Measurements from ENCODE around the gene TMPRSS13. TPM values are rescaled to one million over a fixed set of nuclear protein-coding genes. Genes with fewer than 3 reads are reported as not detected.

Gene TMPRSS13
- total RNA-seq, 1 donor from 2014 or later: 0.53 TPM

DNA sequence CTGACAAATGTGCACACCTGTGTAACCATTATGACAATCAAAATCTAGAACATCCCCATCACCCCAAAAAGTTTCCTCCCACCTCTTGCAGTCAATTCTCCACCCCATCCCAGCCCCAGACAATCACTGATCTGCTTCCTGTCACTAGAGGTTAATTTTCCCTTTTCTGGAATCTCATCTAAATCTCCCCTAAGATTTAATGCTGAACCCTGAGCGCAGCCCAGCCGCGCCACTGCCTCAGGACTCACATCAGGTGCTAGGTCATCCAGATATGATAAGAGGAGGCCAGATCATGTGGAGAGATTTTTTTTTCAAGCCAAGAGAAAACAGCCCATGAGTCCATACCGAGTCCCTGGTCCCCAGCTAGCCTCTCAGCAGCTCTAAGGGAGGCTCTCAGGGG lies 4.3 kb upstream of the TMPRSS13 start:
- TF ChIP-seq, protein P1, sequence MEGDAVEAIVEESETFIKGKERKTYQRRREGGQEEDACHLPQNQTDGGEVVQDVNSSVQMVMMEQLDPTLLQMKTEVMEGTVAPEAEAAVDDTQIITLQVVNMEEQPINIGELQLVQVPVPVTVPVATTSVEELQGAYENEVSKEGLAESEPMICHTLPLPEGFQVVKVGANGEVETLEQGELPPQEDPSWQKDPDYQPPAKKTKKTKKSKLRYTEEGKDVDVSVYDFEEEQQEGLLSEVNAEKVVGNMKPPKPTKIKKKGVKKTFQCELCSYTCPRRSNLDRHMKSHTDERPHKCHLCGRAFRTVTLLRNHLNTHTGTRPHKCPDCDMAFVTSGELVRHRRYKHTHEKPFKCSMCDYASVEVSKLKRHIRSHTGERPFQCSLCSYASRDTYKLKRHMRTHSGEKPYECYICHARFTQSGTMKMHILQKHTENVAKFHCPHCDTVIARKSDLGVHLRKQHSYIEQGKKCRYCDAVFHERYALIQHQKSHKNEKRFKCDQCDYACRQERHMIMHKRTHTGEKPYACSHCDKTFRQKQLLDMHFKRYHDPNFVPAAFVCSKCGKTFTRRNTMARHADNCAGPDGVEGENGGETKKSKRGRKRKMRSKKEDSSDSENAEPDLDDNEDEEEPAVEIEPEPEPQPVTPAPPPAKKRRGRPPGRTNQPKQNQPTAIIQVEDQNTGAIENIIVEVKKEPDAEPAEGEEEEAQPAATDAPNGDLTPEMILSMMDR (IDR thresholded peaks at IDR 0.05; ENCODE audit: insufficient read depth, low read length, severe bottlenecking): no peak
- Histone ChIP-seq H3K27me3 (ENCODE audit: control insufficient read depth, insufficient read depth, low read length) (no peaks in the 10 kb centered on the region), H3K36me3 (ENCODE audit: control insufficient read depth, insufficient read depth, low read length) (no peaks in the 10 kb centered on the region), H3K4me3 (ENCODE audit: low read depth, low read length) (no peak overlapping the region)
- DNase-seq (ENCODE audit: low read depth) (no peak), FAIRE-seq (no peak)

DNA sequence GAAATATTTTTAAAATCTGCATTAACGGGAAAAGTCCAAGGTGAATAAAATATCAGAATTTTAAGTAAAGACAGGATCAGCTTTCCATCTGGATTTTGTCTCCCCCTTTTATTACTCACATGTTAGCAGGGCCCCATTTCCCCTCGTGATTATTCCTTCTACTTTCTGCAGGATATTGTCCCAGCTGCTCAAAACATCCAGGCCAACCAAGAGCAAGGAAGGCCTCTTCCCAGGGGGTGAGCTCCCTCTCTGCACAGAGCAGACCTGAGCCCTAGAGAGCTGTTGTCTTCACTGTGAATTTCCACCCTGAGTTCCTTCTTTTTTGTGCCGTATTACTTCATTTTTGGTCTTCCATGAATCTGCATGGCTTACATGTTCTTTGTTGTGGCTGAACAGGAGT lies 3.7 kb upstream of the TMPRSS13 start:
- FAIRE-seq (no peak), DNase-seq (ENCODE audit: low read depth) (no peak)
- Histone ChIP-seq H3K36me3 (ENCODE audit: control insufficient read depth, insufficient read depth, low read length) (no peaks in the 10 kb centered on the region), H3K27me3 (ENCODE audit: control insufficient read depth, insufficient read depth, low read length) (no peaks in the 10 kb centered on the region), H3K4me3 (ENCODE audit: low read depth, low read length) (no peak overlapping the region)
- TF ChIP-seq, protein P1 (IDR thresholded peaks at IDR 0.05; ENCODE audit: insufficient read depth, low read length, severe bottlenecking): no peak

DNA sequence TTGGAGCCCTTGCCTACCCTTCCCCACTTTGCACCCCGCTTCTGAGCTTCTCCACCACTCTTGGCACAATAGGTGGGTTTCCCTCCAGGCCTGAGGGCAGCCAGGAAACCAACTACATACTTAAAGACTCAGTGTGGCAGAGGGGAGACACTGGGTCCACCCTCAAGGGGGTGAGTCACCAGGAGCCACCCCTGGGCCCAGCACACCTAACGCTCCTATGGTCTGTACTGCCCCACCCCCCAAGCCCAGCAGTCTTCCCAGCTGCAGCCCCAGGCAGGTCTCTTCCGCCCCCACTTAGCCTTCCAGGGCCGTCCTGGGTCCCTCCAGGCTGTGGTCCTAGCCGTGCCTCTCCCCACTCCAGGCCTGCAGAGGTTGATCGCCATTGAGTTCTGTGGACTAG lies 3.2 kb upstream of the TMPRSS13 start:
- H3K27me3 ChIP-seq (ENCODE audit: control insufficient read depth, insufficient read depth, low read length): no peaks in the 10 kb centered on the region
- DNase-seq (ENCODE audit: low read depth) (no peak), FAIRE-seq (no peak)
- TF ChIP-seq, protein P1 (IDR thresholded peaks at IDR 0.05; ENCODE audit: insufficient read depth, low read length, severe bottlenecking): no peak
- no peak overlapping the region for H3K4me3 ChIP-seq (ENCODE audit: low read depth, low read length)
- H3K36me3 ChIP-seq (ENCODE audit: control insufficient read depth, insufficient read depth, low read length): no peaks in the 10 kb centered on the region

- no peak overlapping the region for H3K4me3 ChIP-seq (ENCODE audit: low read depth, low read length)
- no peak for DNase-seq (ENCODE audit: low read depth)
- FAIRE-seq: no peak
- H3K36me3 ChIP-seq (ENCODE audit: control insufficient read depth, insufficient read depth, low read length): no peaks in the 10 kb centered on the region
- no peaks in the 10 kb centered on the region for H3K27me3 ChIP-seq (ENCODE audit: control insufficient read depth, insufficient read depth, low read length)
- TF ChIP-seq, protein P1 (IDR thresholded peaks at IDR 0.05; ENCODE audit: insufficient read depth, low read length, severe bottlenecking): no peak
Observed at GRCh38 chr11:117931971-117932370, 2.8 kb upstream of the TMPRSS13 start.

GRCh38 chr11:117931331-117931950 lies 2.2 kb upstream of the TMPRSS13 start:
- TF ChIP-seq, protein P1 (IDR thresholded peaks at IDR 0.05; ENCODE audit: insufficient read depth, low read length, severe bottlenecking): no peak
- Histone ChIP-seq H3K4me3 (ENCODE audit: low read depth, low read length) (no peak overlapping the region), H3K27me3 (ENCODE audit: control insufficient read depth, insufficient read depth, low read length) (no peaks in the 10 kb centered on the region), H3K36me3 (ENCODE audit: control insufficient read depth, insufficient read depth, low read length) (no peaks in the 10 kb centered on the region)
- no peak for DNase-seq (ENCODE audit: low read depth)
- FAIRE-seq: no peak
